ENCODE measurements around the gene NNMT.

DNA sequence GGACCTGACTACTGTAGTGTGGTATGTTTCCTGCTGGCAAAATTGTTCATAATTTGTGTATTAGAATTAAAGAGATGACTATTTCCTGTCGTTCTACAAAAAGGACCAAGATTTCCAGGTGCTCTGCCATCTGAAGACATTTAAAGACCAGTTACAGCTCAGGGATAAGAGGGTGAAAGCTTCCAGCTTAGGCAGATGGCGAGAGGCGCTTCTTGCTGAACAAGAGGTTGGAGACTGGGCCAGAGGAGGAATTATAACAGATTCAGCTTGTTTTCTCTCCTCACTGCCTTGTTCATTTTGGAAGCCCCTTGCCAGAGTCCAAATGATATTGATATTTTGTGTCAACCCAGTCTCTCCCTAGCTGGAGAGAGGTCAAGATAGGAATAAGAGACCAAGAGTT, 23.1 kb upstream of the NNMT start:
- TF ChIP-seq, protein P1, sequence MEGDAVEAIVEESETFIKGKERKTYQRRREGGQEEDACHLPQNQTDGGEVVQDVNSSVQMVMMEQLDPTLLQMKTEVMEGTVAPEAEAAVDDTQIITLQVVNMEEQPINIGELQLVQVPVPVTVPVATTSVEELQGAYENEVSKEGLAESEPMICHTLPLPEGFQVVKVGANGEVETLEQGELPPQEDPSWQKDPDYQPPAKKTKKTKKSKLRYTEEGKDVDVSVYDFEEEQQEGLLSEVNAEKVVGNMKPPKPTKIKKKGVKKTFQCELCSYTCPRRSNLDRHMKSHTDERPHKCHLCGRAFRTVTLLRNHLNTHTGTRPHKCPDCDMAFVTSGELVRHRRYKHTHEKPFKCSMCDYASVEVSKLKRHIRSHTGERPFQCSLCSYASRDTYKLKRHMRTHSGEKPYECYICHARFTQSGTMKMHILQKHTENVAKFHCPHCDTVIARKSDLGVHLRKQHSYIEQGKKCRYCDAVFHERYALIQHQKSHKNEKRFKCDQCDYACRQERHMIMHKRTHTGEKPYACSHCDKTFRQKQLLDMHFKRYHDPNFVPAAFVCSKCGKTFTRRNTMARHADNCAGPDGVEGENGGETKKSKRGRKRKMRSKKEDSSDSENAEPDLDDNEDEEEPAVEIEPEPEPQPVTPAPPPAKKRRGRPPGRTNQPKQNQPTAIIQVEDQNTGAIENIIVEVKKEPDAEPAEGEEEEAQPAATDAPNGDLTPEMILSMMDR (IDR thresholded peaks at IDR 0.05 in 4 of 5, conservative IDR thresholded peaks at IDR 0.05 in 1 of 5), result no peak
- TF ChIP-seq POLR2A (IDR thresholded peaks at IDR 0.05), result no peak

Data from gastrocnemius medialis (tissue), 4 donors.